Measurements from ENCODE around the gene NUDT1.

GRCh38 chr7:2193575-2194305, 48.3 kb upstream of the NUDT1 start:
- TF ChIP-seq CTCF (IDR thresholded peaks at IDR 0.05) (no peak), POLR2A (IDR thresholded peaks at IDR 0.05) (no peak)

Measured in transverse colon (tissue), 3 donors.